HG02678 (cell line): Measurements from ENCODE around the gene EDEM1.
"Not testable (repeated sequence)": the region's sequence is repeated elsewhere in the genome, so short reads cannot be mapped to it uniquely, and the experiment has no call there.

Experiments used
- ATAC-seq: cut with Tn5 transposase; IDR thresholded peaks from one replicate; pipeline ENCODE4 v1.9.1; 2021; ENCODE audit warnings: mild to moderate bottlenecking, moderate library complexity; ENCODE audit not compliant: unreplicated experiment

Gene EDEM1

DNA sequence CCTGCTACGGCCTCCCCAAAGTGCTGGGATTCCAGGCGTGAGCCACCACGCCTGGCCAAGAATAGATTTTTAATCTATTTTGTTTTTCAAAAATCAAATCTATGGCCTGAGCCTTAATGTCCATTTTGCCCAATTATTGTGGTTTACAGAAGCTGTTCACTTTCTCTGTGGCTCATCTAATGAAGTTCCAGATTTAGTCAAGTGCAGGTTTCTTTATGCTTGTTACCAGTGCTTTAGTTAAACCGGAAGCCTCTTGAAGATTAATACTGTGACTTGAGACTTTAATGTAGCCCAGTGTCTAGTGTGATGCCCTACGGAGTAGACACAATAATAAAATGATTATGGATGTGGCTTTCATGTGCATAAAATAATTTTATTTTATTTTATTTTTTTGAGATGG is 16.5 kb upstream of the EDEM1 start:
- no peak for ATAC-seq

GRCh38 chr3:5172018-5172417 is 15.5 kb upstream of the EDEM1 start:
- no peak for ATAC-seq

- not testable (repeated sequence) for ATAC-seq
Measured at GRCh38 chr3:5179036-5179435, 8.5 kb upstream of the EDEM1 start.

- peak; percentile 82 for ATAC-seq
Measured at GRCh38 chr3:5181469-5182141, 5.9 kb upstream of the EDEM1 start.

- not testable (repeated sequence) for ATAC-seq
Measured at GRCh38 chr3:5183714-5184113, 3.8 kb upstream of the EDEM1 start.

GRCh38 chr3:5184499-5184898 is 3.0 kb upstream of the EDEM1 start:
- ATAC-seq: no peak

- no peak for ATAC-seq
Measured at GRCh38 chr3:5185093-5185673, 2.3 kb upstream of the EDEM1 start.

GRCh38 chr3:5186089-5186857 is 1.2 kb upstream of the EDEM1 start:
- no peak for ATAC-seq

DNA sequence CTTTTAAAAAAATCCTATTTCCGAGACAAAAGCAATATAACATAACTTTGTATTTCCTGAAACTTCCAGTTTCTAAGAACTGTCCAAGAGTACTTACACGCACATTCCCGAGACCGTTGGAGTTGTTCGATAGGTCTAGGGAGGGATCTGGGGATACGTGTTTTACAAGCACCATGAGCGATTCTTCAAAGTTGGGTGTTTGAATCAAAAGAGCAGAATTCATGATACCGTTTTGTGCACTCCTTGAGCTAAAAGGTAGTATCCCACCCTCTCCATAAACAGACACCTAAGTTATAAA is 700 bp upstream of the EDEM1 start:
- ATAC-seq: no peak

GRCh38 chr3:5187920-5188418 is 462 bp downstream of the EDEM1 start:
- ATAC-seq: peak; percentile 13

GRCh38 chr3:5188419-5189221 is 1.1 kb downstream of the EDEM1 start:
- no peak for ATAC-seq

GRCh38 chr3:5190147-5190791 is 2.8 kb downstream of the EDEM1 start:
- ATAC-seq: no peak

GRCh38 chr3:5191555-5192304 is 4.2 kb downstream of the EDEM1 start:
- peak; percentile 9 for ATAC-seq

- ATAC-seq: no peak
Measured at GRCh38 chr3:5192571-5193365, 5.3 kb downstream of the EDEM1 start.

DNA sequence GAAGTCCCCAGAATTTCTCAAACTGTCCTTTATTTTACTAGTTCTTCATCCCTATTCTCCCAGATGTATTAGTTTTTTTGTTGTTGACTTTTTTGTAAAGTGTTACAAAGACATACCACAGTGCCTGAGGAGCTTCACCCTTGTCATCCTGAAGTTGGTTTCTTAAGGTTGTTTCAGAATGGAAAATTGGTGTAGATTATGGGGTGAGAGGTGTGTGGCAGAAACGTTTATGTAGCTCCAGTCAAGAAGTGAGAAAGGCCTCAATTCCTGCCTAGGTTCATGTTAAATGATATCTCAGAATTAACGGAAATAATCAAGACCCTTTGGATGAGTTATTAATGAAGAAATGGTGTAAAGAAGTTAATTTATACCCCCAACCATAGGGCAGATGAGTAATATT is 6.8 kb downstream of the EDEM1 start:
- no peak for ATAC-seq

DNA sequence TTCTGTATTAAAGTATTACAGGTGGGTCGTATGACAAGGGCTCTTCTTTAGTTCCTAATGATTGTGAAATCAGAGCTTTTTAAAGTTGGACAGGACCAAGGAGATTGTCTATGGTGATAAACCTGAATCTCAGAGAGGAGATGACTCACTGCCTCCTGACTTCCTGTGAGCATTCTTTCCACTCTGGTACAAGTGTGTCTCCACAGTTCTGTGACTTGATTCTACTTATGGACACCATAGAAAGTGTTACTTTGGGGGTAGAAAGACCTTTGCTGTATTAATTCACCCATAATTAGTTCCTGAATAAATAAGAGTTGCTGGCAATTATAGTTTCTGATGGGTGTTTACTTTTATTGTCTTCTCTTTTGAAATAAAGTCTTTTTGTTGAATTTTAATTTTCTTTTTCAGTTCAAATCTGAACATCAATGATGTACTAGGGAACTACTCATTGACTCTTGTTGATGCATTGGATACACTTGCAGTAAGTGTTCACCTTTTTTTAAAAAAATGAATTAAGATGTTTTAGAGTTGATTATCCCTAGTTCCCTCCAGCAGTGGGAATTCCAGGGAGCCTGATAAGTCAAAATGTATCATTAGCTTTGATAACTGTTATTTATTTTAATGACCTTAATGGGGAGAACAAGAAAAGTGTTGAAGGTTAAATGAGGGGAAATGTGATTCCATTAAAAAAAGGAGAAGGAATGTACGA is 7.4 kb downstream of the EDEM1 start:
- peak; percentile 31 for ATAC-seq

- ATAC-seq: no peak
Measured at GRCh38 chr3:5195605-5196004, 8.1 kb downstream of the EDEM1 start.

GRCh38 chr3:5197022-5197421 is 9.5 kb downstream of the EDEM1 start:
- ATAC-seq: no peak
